Stimulated activated CD4-positive, alpha-beta T cell treated with anti-CD3 and anti-CD28 coated beads, Interleukin-12 subunit alpha, Interleukin-12 subunit beta, amount 100 ng/mL, for 48 hours (primary cell): ENCODE measurements around the gene NEK10.

Source experiments
- DNase-seq, 3 donors: peaks; one replicate each; pipeline ENCODE4 v3.0.0-alpha.2; 2020; ENCODE audit warnings: low read depth in 2 of 3, low spot score in 1 of 3

NEK10 gene

GRCh38 chr3:27119639-27120038, 249.5 kb downstream of the NEK10 start:
- no peak for DNase-seq

GRCh38 chr3:27115352-27115751, 253.8 kb downstream of the NEK10 start:
- no peak for DNase-seq

GRCh38 chr3:27114684-27115083, 254.5 kb downstream of the NEK10 start:
- DNase-seq: no peak

GRCh38 chr3:27114129-27114528, 255.1 kb downstream of the NEK10 start:
- DNase-seq: no peak

- no peak for DNase-seq
Observed at GRCh38 chr3:27110020-27110419, 259.2 kb downstream of the NEK10 start.

- DNase-seq: no peak
Observed at GRCh38 chr3:27108322-27108721, 260.9 kb downstream of the NEK10 start.

- DNase-seq: no peak
Observed at GRCh38 chr3:27105904-27106303, 263.3 kb downstream of the NEK10 start.

GRCh38 chr3:27097182-27097581, 272.0 kb downstream of the NEK10 start:
- DNase-seq: no peak

- no peak for DNase-seq
Observed at GRCh38 chr3:27095553-27096222, 273.5 kb downstream of the NEK10 start.

- no peak for DNase-seq
Observed at GRCh38 chr3:27094721-27095120, 274.5 kb downstream of the NEK10 start.

GRCh38 chr3:27093771-27094170, 275.4 kb downstream of the NEK10 start:
- no peak for DNase-seq

- DNase-seq: no peak
Observed at GRCh38 chr3:27090275-27091041, 278.7 kb downstream of the NEK10 start.

GRCh38 chr3:27089645-27090044, 279.5 kb downstream of the NEK10 start:
- no peak for DNase-seq

GRCh38 chr3:27089068-27089467, 280.1 kb downstream of the NEK10 start:
- no peak for DNase-seq

GRCh38 chr3:27085829-27086730, 283.1 kb downstream of the NEK10 start:
- no peak for DNase-seq

GRCh38 chr3:27081992-27082607, 287.1 kb downstream of the NEK10 start:
- DNase-seq: no peak

GRCh38 chr3:27081566-27081965, 287.6 kb downstream of the NEK10 start:
- no peak for DNase-seq

GRCh38 chr3:27080258-27080525, 289.0 kb downstream of the NEK10 start:
- DNase-seq: no peak

GRCh38 chr3:27079427-27080257, 289.5 kb downstream of the NEK10 start:
- DNase-seq: no peak

GRCh38 chr3:27078246-27078913, 290.8 kb downstream of the NEK10 start:
- DNase-seq: no peak
